Subcutaneous adipose tissue (tissue), 4 donors: ENCODE results near the gene EVL. TPM values are rescaled to one million over a fixed set of nuclear protein-coding genes. Genes with fewer than 3 reads are reported as not detected.

Experiments used
- total RNA-seq, 4 donors: library from RNA; depleted of rRNA; stranded (reverse); fragments of >200 nt; gene quantifications; one replicate each; pipeline ENCODE4 v1.1.0, GENCODE V29; 2016
- TF ChIP-seq, protein P1 (sequence below): fragments of 450-650 bp; IDR thresholded peaks from one replicate; pipeline ENCODE4 v1.5.1; 2016; ENCODE audit warnings: low read depth, mild to moderate bottlenecking, control low read depth, antibody characterized with exemption, moderate library complexity

EVL gene
- total RNA-seq, 4 donors from 2014 or later: 36.7 to 108 (median 46.5) TPM

DNA sequence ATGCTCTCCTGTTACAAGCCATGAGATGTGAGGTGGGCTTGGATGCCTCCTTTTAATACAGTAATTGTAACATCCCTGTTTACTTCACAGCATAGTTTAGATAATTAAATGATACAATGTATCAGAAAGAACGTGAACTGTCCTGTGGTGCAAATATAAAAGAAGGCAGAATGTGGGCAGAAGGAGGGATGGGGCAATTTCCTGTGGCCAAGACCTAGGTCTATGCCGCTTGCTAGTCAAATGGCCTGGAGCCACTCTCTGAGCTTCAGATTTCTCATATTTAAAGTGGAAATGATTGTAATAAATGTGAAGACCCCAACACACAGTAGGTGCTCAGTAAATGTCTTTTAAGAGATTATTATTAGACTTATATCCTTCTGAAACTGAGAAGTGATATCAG lies 24.0 kb upstream of the EVL start:
- TF ChIP-seq, protein P1, sequence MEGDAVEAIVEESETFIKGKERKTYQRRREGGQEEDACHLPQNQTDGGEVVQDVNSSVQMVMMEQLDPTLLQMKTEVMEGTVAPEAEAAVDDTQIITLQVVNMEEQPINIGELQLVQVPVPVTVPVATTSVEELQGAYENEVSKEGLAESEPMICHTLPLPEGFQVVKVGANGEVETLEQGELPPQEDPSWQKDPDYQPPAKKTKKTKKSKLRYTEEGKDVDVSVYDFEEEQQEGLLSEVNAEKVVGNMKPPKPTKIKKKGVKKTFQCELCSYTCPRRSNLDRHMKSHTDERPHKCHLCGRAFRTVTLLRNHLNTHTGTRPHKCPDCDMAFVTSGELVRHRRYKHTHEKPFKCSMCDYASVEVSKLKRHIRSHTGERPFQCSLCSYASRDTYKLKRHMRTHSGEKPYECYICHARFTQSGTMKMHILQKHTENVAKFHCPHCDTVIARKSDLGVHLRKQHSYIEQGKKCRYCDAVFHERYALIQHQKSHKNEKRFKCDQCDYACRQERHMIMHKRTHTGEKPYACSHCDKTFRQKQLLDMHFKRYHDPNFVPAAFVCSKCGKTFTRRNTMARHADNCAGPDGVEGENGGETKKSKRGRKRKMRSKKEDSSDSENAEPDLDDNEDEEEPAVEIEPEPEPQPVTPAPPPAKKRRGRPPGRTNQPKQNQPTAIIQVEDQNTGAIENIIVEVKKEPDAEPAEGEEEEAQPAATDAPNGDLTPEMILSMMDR: no peak

- TF ChIP-seq, protein P1: no peak
Observed at GRCh38 chr14:100042286-100042685, 22.9 kb upstream of the EVL start.

- TF ChIP-seq, protein P1: no peak
Observed at GRCh38 chr14:100045642-100046344, 19.4 kb upstream of the EVL start.

DNA sequence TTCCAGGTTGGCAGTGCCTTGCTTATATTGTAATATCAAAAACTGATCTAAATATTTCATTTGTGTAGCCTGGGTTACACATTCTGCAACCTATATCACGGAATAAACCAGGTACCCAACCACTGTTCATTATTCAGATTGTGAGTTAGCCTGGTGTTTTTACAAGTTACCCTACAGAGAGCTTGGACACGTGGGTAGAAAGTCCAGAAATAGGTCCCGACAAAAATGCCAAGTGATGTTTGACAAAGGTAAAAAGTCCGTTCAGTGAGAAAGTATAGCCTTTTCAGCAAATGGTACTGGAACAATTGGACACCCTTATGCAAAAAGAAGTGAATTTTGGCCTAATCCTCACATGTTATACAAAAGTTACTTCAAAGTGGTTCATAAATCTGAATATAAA lies 17.6 kb upstream of the EVL start:
- TF ChIP-seq, protein P1: no peak

- TF ChIP-seq, protein P1: no peak
Observed at GRCh38 chr14:100048786-100049185, 16.4 kb upstream of the EVL start.

- TF ChIP-seq, protein P1: no peak
Observed at GRCh38 chr14:100049220-100049619, 16.0 kb upstream of the EVL start.

DNA sequence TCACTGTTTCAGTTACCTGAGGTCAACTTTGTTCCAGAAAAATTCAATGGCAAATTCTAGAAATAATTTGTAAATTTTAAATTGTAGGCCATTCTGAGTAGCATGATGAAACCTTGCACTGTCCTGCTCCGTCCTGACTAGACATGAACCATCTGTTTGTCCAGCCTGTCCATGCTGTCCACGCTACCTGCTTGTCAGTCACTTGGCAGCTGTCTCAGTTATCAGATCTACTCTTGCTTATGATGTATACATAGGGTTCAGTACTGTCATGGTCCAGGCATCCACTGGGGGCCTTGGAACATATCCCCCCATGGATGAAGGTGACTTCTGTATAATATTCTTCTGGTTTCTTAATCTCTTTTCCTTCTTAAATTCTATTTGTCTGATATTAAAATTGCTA lies 14.1 kb upstream of the EVL start:
- TF ChIP-seq, protein P1: no peak
